ENCODE measurements around the gene FOXO1.

Gene FOXO1

DNA sequence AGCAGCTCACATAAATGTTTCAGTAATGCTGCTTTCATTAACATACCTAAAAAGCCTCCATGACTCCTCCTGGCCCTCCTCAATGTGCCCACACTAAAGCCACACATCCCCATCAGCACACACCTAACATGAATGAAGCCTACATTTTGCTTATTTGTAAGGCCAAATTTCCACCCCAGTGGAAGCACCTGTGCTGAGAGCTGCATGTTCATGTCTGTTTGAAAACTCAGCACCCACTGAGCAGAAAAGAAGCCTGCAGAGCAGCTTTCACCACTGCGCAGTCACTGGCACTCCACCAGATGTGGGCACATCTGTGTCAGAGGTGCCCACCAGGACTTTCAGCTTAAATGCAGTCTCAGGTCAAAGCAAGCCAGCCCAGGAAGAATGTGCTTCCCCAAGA is 93.5 kb downstream of the FOXO1 start:
- no peak for DNase-seq

DNA sequence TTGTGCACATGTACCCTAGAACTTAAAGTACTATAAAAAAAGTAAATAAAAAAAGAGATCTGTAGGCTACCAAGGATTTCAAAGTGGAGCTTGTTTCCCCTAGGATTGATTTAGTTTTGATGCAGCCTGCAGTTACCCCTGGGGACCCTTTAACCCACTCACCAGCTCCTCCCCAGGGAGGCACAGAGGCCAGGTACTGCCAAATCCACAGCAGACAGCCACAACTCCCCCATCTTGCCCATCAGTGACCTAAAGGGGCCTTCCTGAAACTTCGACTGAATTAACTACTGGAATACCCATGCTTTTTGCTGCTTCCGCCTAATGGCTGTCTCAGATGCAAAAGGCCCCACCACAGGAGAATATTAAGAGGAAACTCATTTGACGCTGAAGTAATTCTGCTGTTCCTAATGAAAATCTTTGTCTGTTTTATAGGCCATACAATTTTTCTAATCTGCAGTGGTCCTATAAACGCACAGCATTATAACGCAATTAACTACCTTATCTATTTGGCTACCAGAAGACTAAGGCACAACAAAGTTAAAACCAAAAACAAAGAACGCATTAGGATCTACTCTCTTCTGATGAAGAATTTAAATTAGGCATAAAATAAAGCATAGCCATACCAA is 95.0 kb downstream of the FOXO1 start:
- DNase-seq: no peak

DNA sequence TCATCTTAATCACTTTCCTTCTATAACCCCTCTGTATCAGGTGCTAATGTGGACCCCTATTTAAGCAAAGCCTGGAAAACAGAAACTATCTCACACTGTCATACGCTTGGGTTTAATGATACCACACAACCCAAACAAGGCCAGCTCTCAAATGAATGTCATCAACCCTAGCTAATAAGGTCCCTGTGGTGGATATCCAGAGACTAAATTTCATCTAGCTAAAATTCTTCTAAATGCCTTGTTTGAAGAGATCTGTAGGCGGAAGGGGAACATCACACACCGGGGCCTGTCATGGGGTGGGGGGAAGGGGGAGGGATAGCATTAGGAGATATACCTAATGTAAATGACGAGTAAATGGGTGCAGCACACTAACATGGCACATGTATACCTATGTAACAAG is 95.5 kb downstream of the FOXO1 start:
- no peak for DNase-seq

DNA sequence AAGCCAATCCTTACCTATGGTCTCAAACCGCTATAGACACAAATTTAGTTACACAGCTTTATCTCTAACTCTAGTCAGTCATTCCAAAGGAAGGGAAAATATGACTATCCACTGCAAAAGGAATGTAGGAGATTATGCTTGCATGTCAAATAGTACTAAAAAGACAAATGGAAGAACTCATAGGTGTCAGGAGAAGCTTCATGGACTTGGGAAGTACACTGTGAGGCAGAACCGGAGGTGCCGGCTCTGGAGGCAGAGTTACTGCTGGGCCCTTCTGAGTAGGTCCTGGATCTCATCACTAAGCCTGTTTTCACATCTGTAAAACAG is 97.5 kb downstream of the FOXO1 start:
- DNase-seq: no peak

DNA sequence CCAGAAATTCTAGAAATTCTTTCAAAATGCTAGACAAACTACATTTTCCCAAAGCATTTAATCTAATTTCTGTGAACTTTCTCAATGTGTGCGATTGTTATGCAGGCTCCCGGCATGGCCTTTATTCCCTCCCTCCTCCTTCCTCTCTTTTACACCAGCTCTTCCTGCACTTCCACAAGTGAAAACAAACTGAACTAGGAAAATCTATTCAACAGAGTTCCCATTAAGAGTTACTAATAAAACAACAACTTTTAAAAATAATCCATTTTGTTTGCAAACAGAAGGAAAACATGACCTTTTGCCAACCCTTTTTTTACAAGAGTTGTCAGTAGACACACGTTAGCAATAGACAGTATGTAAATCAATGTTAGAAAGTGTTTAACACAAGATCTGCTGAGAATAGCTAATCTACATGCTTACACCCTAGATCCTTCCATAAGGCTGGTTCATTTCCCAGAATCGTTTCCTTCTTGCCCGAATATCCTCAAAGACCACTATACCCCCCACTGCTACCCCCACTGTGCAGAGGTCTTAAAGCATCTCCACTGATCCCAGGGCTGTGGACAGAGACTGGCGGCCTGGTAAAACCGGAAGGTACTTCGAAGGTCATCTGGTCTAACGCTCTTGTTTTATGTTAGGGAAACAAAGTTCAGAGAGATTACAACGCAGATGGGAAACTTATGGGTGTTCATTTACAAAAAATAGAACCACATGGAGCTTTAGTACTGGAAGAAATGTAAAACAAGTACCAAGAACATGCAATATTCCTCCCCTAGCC is 98.0 kb downstream of the FOXO1 start:
- no peak for DNase-seq

DNA sequence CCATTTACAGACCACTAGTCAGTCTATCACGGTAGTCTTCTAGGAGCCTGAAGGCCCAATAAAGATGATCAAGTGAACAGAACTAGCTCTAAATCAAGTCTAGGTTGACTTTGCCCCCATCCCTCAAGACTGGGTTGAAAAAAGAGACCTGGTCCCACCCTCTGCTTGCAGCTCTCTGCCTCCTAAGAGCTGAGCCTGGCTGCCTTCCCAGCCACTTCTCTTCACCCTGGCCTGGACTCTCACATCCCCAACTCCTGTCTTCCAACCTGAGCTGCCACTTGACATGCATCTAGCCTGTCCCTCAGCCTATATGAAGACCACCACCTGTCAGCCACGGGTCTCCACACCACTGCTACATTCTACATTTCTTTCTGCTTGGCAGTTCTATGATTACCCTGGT is 99.6 kb downstream of the FOXO1 start:
- DNase-seq: no peak

DNA sequence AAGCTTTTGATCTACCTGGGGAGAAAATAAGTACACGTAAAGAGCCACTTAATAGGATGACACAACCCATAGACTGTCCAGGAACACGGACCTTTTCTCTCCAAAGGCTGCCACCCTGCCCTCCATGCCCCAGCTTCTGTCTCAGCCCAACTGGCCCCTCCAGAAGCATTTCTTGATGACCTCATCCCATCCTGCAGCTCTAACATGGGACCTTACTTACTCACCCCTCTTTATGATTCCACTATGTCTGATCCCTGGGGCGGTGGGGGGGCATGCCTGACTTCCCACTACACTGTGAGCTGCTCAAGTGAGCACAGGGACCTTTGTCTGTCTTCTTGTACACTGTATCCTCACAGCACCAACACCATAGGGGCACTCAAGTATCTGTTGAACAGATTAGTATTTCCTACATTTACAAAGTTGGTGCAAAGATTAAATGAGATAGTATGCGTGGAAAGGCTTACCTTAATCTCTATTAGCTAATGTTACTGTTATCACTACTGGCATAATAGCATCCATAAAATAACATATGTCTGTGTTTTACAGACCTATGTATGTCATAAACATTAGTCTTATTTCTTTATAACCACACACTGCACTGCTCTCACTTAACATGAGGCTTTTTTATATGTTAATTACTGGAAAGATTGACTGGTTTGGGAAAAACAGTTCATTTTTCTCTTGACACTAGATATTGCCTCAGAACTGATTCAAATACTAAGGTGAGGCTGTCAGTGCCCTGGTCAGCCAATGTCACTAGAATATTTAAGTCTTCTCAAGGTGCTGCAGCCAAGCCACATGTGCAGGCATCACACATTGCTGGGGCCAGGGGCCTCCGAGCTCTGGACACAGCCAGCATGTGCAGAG is 100.9 kb downstream of the FOXO1 start:
- DNase-seq: no peak

DNA sequence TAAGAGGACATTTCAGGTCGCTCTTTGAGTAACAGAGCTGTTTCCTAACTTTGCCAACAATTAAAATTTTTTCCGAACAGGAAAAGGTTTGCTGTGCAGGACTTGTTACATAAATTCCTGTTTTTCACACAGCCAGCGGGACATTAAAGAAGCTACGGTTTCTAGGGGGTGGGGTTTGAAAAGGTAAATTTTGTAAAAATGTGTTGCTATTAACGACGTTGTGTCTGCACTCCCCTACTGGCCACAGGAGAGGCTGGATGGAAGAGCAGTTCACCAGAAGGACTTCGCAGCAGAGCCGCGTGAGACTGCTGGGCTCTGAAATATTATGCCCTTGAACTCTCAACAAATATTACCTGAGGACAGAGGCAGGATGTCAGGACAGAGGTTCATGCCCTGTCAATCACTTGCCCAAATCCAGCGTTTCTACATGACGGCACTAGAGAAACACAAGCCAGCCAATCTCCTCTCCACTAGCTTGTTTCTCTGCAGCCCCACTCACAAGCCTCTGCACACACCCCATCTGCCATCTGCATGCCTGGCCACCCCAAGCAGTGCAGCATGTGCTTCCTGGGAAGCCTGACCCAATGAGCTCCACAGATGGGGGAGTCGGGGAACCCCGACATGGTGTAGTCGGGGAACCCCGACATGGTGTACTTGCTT is 102.0 kb downstream of the FOXO1 start:
- peak in 1 of 2 donors; percentile 39 for DNase-seq

DNA sequence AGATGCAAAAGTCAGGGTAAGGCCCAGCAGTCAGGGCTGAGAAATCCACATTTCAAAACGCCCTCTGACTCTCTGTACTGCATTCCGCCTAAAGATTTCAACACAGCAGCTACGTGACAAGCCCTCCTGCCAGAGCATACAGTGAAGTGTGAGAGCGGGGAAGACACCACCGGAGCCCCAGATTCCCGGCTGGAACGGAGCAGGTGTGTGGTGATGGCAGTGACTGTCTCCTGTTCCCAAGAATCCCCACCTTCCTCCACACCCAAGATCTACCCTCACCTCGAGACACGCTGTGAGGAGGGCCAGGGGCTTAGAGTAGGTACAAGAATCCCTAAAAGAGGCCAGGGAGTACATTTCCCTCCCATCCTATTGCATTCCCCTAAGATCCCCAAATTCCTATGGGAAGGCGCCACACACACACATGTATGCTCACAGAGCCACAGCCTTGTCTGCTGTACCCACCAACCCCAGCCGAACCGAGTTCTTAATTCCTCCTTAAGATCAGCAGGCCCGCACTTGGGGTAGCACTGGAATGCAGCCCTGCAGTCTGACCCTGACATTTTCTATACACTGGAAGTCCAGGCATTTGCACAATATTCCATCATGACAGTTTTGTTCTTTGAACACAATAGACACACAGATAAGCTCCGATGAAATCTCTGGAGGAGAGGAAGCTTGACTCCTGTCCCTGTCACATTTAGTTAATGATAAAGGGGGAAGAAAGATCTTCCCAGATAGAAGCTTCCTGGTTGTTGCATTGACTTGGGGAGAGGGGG is 102.9 kb downstream of the FOXO1 start:
- no peak for DNase-seq

DNA sequence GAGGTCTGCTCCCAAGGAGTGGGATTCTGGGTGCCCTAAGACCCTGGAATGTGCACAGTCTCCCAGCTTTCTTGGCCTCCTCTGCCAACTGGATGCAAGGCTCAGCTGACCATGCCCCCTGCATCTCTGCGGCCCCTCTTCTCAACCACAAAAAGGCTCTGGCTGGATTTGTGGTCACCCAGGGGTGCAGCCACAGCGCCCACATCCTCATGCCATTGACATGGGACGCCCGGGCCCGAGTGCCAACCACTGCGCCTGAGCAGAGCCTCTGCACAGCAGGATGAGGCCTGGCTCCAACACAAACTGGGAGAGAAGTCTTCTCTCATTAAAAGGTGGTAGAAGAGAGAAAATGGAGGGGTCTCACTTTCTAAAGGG is 103.5 kb downstream of the FOXO1 start:
- DNase-seq: peak; percentile 11 to 22

DNA sequence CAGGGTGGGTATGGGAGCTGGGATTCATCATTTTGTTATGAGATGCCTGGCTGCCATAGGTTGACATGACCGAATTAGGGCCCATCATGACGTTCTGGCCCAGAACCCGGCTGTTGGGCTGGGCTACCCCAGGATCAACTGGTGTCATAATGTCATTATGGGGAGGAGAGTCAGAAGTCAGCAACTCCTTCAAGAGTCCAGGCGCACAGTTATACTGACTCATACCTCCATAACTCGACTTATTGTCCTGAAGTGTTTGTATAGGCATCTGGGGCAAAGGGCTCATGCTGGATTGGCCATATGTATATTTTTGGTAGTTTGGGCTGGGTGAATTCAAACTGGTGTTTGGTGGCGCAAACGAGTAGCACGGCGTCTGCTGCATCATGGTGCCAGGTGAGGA is 106.5 kb downstream of the FOXO1 start:
- no peak for DNase-seq

DNA sequence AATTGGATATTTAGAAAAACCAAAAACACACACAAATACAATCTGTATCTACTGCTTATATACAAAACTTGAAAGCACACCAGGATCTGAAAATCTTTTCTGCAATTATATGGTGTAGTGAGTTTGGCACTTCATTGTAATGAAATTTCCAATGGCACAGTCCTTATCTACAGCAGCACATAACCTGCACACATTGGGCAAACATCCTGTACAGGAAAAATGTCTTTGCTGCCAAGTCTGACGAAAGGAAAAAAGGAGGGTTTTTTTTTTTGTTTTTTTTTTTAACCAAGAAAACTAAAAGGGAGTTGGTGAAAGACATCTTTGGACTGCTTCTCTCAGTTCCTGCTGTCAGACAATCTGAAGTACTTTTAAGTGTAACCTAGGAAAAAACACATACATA is 107.8 kb downstream of the FOXO1 start:
- DNase-seq: no peak

DNA sequence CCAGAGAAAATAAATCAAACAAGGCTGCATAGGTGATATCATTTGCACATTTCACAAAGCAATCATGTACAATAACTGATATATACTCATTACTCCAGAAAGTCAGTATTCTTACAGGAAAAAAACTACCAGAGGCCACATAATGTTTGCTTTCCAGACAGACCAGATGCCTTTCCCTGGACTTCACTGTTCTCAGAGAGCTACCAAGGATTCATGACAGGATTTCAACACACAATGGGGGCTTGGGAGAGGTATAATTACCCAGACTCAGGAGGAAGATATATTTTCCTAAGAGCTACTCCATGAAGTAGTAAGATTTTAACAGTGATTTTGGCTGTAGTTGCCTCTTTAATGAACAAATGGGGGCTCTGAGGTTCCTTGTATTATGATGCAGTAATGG is 110.0 kb downstream of the FOXO1 start:
- no peak for DNase-seq

DNA sequence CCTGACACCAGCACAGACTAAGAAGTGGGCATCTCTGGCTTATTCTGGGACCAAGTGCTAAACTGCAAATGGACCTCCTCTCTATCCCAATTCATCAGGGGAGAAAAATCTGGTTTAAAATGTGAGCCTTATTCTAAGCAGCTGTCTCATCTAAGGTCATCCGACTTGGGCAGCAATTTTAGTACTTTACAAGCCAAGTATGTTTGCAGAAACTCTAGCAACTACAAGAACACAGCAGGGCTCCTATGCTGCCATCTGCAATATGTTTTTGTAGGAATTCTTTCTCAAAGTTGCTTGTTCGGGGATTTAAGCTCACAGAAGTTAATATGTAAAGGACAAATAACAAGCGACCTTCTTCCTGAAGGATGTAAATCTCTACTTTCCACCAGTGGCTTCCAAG is 113.1 kb downstream of the FOXO1 start:
- DNase-seq: no peak

DNA sequence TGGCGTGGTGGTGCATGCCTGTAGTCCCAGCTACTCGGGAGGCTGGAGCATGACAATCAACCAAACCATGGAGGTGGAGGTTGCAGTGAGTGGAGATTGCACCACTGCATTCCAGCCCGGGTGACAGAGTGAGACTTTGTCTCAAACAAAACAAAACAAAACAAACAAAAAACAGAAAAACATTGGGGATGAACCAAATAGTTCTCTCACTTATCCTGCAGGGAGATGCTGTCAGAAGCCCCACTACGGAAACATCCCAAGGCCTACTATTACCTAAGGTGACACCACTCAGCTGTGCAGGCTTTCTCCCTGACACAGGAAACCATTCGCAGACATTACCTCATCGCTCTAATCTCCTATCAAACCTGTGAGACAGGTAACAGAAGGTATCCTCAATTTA is 113.5 kb downstream of the FOXO1 start:
- DNase-seq: no peak

DNA sequence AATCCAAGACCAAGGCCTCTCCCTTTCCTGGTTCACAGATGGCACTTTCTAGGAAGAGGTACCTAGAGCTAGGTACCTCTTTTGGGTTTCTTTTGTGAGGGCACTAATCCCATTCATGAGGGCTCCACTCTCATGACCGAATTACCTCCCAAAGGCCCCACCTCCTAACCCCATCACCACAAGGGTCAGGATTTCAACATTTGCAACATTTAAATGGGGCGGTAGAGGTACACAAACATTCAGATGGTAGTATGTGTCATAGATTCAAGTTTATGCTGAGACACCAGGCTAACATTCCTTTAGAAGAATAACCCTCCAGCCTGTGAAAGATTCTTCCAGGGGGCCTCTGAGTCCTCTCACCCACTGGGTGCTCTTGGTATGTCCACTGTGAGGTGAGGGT is 116.3 kb downstream of the FOXO1 start:
- no peak for DNase-seq

DNA sequence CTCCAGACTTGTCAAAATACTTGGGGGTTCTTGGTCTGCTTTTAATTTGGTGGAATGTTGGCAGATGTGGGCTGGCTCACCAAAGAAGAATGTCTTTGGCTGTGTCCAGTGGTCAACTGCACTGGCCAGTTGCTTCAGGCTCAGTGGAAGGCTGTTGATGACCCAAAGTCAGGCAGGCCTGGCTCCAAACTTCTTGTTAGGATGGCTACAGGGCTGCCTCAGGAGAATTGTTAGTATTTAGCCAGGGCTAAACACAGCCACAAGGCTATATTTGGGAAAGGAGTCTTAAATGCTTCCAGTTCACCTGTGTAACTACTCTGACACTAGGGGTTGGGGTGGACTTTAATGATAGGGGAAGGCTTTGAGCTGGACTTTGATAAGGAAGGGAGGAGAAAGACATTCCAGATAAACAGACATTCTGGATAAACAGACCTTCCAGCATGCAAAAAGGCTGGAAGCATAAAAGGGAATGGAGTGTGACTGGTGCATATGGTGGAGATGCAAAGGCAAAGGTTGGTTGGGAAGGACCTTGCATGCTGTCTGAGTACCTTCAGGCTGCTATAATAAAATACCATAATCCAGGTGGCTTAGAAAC is 116.8 kb downstream of the FOXO1 start:
- no peak for DNase-seq

DNA sequence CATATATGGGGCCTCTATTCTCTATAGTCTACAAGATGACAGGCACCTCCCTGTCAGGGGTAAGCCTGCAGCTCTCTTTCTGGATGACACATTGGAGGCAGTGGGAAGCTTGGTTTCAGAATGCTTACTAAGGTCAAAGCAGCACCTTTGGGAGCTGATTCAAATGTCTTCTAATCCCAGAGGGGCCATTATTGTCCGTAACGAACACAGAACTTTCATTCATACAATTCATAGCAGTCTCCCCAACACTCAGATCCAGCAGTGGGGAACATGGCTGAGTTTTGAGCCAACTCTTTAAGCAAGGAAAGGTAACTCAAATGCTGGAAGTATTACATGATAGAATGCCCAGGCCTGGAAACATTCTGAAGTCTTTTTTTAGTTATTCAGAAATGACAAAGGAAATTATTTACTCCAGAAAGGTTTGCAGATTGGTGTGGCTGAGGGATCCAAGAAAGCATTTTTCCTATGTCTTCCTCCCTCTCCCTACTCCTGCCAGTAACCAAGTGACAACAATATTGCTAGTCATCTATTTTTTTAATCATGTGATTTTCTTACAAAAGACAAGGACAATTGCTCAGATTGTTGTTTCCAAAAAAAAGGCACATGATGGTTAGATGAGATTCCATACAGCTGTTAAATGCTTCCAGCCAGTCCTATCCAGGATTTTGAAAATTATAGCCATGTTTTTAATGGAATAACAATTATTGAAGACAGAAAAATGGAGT is 118.7 kb downstream of the FOXO1 start:
- DNase-seq: no peak

DNA sequence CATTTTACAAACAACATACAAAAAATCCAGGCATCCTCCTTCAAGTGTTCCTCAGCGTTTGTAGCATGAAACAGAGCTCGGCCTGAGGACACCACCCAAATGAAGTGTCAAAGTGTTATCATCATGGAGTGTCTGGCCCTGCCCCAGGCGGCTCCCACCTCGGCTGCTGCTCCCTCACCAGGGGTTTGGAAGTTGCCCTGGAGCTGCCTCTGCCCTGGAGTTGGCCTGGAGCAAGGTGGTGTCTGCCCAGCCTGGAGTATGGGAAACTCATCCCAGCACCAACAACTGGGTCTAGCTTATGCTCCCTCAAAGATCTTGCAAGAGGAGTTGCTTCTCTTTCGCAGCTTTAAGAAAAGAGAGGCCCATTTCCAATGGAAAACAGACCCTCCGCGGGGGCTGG is 120.4 kb downstream of the FOXO1 start:
- DNase-seq: no peak

DNA sequence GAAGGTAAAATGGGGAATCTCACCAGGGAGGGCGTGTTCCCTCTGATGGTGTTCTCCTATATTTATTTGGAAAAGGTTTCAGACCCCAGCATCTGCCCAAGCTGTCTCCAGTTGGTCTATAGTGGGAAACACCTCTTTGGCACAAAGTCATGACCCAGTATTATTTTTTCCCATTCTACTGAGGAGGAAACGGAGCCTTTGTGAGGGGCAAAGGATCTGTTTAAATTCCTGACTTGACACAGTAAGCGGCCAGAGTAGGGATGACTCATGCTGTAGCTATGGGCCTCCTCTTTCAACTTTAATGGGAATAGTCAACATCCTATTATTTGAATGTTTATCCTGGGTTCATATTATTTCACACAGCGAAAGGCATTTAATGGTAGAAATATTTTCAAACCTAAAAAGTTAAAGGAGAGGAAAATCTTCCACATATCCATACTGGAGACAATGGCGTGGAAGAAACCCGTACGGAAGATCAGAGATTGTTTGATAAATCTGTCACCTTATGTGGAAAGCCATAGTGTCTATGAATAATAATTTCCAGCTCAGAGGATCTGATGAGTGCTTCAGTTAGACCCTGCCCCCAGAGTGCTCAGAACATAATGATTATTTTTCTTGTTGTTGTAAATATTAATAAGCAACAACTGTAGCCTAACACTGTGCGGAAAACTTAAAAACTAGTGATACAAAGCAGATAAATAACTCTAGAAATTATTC is 126.0 kb downstream of the FOXO1 start:
- no peak for DNase-seq

Data from CD4-positive, alpha-beta T cell treated with Interleukin-1 beta for 1 hour (primary cell).